Measurements from ENCODE around the gene SPRYD3.
"Not testable (repeated sequence)": the region's sequence is repeated elsewhere in the genome, so short reads cannot be mapped to it uniquely, and the experiment has no call there.

SPRYD3 gene

GRCh38 chr12:53051881-53052412, 27.2 kb downstream of the SPRYD3 start:
- no peak for DNase-seq (ENCODE audit: low read depth in 3 of 3)

GRCh38 chr12:53051058-53051880, 27.9 kb downstream of the SPRYD3 start:
- no peak for DNase-seq (ENCODE audit: low read depth in 3 of 3)

GRCh38 chr12:53050426-53051057, 28.6 kb downstream of the SPRYD3 start:
- no peak for DNase-seq (ENCODE audit: low read depth in 3 of 3)

- no peak for DNase-seq (ENCODE audit: low read depth in 3 of 3)
These were observed 29.4 kb downstream of the SPRYD3 start, which contains the start of gene TNS2 for GRCh38 chr12:53049571-53050318. Gene TNS2, plus strand, starts transcription at chr12:53050065. Its CDS starts 121 bp downstream, at chr12:53050186.

GRCh38 chr12:53048780-53049401, 30.3 kb downstream of the SPRYD3 start:
- DNase-seq (ENCODE audit: low read depth in 3 of 3): no peak

GRCh38 chr12:53048033-53048779, 31.0 kb downstream of the SPRYD3 start:
- no peak for DNase-seq (ENCODE audit: low read depth in 3 of 3)

GRCh38 chr12:53047221-53048032, 31.8 kb downstream of the SPRYD3 start:
- DNase-seq (ENCODE audit: low read depth in 3 of 3): peak; percentile 42 to 57 (median 48)

- peak in 2 of 3 experiments; percentile 27 to 38 for DNase-seq (ENCODE audit: low read depth in 3 of 3)
These were observed 32.5 kb downstream of the SPRYD3 start for GRCh38 chr12:53046655-53047220.

- no peak for DNase-seq (ENCODE audit: low read depth in 3 of 3)
These were observed 33.5 kb downstream of the SPRYD3 start for GRCh38 chr12:53045696-53046045.

- DNase-seq (ENCODE audit: low read depth in 3 of 3): no peak
These were observed 34.1 kb downstream of the SPRYD3 start for GRCh38 chr12:53044896-53045695.

- no peak for DNase-seq (ENCODE audit: low read depth in 3 of 3)
These were observed 35.1 kb downstream of the SPRYD3 start for GRCh38 chr12:53044052-53044581.

GRCh38 chr12:53042607-53043454, 36.4 kb downstream of the SPRYD3 start:
- DNase-seq (ENCODE audit: low read depth in 3 of 3): no peak

GRCh38 chr12:53039851-53040250, 39.3 kb downstream of the SPRYD3 start:
- no peak for DNase-seq (ENCODE audit: low read depth in 3 of 3)

GRCh38 chr12:53036802-53037201, 42.4 kb downstream of the SPRYD3 start:
- DNase-seq (ENCODE audit: low read depth in 3 of 3): no peak

GRCh38 chr12:53034459-53034858, 44.7 kb downstream of the SPRYD3 start:
- DNase-seq (ENCODE audit: low read depth in 3 of 3): no peak

GRCh38 chr12:53033832-53034231, 45.4 kb downstream of the SPRYD3 start:
- DNase-seq (ENCODE audit: low read depth in 3 of 3): not testable (repeated sequence)

- no peak for DNase-seq (ENCODE audit: low read depth in 3 of 3)
These were observed 47.6 kb downstream of the SPRYD3 start for GRCh38 chr12:53031616-53032015.

GRCh38 chr12:53027014-53027413, 52.2 kb downstream of the SPRYD3 start:
- DNase-seq (ENCODE audit: low read depth in 3 of 3): not testable (repeated sequence)

All from stimulated activated CD4-positive, alpha-beta T cell treated with anti-CD3 and anti-CD28 coated beads, TNF-alpha, amount 100 ng/mL, for 4 hours (primary cell).